GM12801 (cell line): Measurements from ENCODE around the gene FAM168B.

Experiments used
- CTCF ChIP-seq: IDR thresholded peaks from one replicate; pipeline ENCODE4 v1.5.1; 2011; ENCODE audit warnings: control low read depth; ENCODE audit not compliant: insufficient read length; ENCODE audit errors: extremely low read depth

FAM168B gene

GRCh38 chr2:130998561-130998960 is 94.7 kb downstream of the FAM168B start:
- no peak for TF ChIP-seq CTCF
